IPS-11a (cell line): ENCODE measurements around the gene UAP1L1.
A peak's percentile ranks its signal among the peaks of the same experiment; 100 is the strongest.

Experiments
- H3K4me3 ChIP-seq: one replicate; pipeline ENCODE4 v1.5.1; 2013; ENCODE audit warnings: low read depth, low read length, control low read depth

Gene UAP1L1

DNA sequence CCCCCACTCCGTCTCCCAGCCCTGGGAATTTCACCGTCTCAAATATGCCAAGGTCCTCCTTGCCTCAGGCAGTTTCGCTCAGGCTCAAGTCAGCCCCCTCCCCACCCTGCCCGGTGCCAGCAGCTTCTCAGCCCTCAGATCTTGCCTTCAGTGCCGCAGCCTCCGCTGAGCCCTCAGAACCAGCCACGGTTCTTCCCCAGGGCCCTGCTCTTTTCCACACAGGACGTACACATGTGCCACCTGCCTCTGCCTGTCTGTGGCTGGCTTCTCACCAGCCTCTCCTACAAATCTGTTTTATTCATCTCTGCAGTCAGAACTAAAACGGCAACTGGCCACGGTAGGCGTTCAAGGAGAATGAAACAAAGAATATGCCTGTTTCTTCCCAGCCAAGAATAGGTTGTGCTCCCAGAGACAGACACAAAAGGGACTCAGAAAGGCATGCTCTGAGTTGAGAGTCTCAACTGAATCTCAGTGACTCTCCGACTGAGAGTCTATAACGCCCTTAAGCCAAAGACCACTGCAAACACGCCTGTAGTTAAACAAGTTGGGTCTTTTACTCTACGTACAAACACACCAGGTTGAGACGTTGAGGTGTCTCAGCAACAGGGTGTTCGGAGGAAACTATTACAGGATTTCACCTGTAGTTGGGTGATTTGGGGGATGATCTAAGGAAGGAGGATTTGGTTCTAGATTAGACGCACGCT, 51.0 kb downstream of the UAP1L1 start:
- H3K4me3 ChIP-seq, result peak overlapping the region; percentile 4

DNA sequence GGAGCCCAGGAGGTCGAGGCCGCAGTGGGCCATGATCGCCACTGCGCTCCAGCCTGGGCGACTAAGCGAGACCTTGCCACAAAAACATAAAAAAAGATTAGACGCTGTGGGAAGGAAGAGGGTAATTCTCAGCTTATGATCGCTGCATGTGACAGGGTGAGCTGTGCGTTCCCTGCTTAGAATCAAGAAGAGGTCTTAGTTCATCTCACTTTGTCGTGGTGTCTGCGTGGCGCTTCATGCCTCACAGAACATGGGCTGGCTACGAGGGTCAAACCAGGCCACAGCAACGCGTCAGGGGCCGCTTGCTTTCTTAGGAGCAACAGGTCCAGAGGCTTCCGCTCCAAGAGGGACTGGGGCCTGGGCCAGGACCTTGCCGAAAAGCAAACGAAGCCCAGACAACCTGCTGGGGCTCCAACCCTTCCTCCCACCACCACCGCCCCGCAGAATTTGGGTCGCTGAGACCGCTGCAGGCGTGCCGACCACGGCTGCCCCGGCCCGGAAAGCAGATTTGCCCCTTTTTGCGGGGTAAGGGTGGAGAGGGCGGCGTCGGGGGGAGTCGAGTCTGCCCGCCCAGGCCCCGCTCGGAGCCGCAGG, 51.6 kb downstream of the UAP1L1 start:
- H3K4me3 ChIP-seq, result peak overlapping the region; percentile 81

DNA sequence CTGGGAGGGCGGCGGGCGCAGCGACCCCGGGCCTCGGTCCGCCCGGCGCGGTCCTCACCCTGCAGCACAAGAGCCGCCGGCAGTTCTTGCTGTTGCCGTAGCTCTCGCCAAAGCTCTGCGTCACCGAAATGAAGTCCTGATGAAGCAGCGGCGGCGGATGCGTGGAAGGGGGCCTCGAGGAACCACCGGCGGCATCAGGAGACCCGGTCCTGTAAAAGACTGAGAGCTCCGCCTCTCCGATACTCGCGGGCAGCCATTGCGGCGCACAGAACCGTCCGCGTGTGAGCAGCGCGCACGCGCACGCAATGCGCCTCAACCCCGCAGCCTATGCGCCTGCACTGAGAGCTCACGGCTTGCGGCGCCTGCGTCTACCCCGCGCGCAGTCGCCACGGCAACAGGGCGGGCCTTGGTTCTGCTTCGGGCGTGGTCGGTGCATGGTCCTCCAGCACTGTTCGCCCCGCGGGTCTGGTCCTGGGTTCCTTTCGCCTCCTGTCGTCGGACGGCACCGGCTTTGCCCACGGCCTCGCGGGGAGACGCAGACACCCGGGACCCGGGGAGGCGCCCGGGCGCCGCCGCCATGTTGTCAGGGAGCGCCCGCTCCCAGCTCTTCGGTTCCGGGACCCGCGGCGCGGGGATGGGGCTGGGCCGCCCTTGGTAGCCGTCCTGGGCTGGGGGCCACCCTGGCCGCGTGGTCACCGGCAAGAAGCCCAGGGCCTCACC, 52.3 kb downstream of the UAP1L1 start:
- peak overlapping the region; percentile 81 for H3K4me3 ChIP-seq

DNA sequence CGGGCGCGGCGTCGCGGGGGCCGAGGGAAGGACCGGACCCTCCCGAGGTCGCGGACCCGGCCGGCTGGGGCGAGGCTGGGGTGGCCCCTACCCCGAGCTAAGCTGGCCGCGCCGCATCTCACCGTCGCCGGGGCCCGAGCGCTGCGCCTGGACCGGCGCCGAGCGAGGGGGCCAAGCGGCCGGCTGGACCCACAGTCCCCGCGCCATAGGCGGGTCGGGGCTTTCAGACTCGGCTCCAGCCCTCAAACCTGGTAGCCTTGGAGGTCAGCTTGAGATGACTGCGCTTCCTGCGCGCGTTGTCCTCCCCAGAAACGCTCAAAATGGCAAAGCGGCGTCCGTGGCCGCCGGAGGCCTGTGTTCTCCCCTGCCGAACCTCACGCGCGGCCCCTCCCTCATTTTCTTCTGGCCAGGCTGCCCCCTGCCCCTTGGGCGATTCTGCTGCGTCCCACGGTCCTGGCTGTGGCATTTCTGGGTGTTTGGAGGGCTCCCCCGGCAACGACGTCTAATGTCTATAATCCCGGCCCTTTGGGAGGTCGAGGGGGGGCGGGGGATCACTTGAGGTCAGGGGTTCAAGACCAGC, 52.9 kb downstream of the UAP1L1 start:
- peak overlapping the region; percentile 81 for H3K4me3 ChIP-seq
